Stimulated activated CD8-positive, alpha-beta memory T cell treated with anti-CD3 and anti-CD28 coated beads, Interleukin-7, amount 100 ng/mL, for 4 hours (primary cell): ENCODE measurements around the gene CHRM1.
"Not testable (repeated sequence)": the region's sequence is repeated elsewhere in the genome, so short reads cannot be mapped to it uniquely, and the experiment has no call there.

Source experiments
- DNase-seq, 2 donors: peaks; one replicate each; pipeline ENCODE4 v3.0.0-alpha.2; 2020; ENCODE audit warnings: low read depth in 2 of 2

Gene CHRM1

DNA sequence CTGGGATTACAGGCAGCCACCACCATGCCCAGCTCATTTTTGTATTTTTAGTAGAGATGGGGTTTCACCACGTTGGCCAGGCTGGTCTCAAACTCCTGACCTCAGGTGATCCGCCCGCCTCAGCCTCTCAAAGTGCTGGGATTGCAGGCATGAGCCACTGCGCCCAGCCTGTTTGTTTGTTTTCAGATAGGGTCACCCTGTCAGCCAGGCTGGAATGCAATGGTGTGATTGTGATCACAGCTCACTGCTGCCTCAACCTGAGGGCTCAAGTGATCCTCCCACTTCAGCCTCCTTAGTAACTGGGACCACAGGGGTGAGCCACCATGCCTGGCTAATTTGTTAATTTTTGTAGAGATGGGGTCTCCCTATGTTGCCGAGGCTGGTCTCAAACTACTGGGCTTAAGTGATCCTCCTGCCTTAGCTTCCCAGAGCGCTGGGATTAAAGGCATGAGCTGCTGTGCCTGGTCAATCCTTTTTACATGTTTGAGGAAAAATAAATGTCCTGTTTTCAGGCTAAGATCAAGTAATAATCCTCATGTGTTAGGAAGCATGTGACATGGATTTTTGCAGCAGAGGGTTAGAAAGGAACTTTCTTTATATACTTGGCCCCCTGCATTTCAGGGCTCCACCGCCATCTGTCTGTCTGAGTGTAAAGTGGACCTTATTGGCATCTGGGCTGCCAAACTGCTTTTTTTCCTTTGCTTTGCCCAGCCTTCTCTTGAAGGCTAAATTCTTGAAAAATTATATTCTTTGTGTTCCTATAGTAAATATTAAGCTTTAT is 45.3 kb downstream of the CHRM1 start:
- DNase-seq: no peak

DNA sequence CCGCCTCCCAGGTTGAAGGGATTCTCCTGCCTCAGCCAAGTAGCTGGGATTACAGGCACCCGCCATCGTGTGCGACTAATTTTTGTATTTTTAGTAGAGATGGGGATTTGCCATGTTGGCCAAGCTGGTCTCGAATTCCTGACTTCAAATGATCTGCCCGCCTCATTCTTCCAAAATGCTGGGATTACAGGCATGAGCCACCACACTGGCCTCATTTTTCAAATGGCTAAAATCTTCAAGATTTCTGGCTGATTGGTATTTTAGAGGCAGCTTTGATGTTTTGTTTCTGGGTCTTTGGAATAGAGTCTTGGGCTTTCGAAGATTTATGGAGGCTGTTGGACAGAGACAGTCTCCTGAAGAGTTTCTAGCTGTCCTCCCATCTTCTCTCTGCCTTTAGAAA is 46.3 kb downstream of the CHRM1 start:
- DNase-seq: no peak

DNA sequence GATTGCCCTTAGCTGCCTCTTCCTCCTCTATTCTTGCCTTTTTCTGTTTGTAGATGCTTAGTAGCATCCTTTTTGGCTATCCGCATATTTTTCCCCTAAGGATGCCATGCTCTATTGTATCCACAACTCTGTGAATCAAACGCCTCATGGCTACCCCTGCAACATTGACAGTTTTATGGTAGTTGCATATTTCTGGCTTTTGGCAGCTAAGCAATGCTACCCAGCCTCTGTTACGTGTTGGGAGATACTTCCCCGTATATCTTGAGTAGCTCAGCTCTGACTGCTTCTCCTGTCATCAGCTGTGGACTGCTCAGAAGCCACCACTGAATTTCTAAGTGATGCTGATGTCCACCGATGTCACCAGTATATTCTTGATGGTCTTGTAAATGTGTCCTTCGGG is 55.5 kb downstream of the CHRM1 start:
- DNase-seq: no peak

DNA sequence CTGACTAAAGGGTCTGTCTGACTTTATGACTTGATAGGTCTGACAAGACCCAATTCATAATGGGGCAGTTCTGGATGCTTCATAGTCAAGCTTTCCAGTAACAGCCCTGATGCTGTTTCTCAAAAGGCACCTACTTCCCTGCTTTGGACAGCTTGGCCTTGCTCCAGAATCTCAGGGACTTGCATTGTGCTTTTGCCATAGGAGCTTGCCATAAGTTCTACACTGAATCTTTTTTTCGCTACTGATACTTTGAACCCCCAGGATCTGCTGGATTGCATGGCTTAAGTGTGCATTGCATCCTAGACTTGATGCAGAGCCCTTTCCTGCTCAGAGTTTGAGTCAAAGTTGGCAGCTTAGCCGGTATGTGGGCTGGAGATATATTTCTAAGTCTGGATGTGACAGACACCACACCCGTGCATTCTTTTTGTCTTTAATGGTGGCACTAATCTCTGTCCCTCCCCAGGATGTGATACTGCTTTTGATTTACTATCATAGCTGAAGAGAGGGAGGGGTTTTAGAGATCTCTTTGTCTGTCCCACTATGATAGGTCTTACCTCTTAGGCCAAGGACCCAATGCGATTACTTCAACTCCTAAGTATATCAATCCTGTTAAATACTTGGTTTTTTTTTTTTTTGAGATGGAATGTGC is 57.4 kb downstream of the CHRM1 start:
- no peak for DNase-seq

DNA sequence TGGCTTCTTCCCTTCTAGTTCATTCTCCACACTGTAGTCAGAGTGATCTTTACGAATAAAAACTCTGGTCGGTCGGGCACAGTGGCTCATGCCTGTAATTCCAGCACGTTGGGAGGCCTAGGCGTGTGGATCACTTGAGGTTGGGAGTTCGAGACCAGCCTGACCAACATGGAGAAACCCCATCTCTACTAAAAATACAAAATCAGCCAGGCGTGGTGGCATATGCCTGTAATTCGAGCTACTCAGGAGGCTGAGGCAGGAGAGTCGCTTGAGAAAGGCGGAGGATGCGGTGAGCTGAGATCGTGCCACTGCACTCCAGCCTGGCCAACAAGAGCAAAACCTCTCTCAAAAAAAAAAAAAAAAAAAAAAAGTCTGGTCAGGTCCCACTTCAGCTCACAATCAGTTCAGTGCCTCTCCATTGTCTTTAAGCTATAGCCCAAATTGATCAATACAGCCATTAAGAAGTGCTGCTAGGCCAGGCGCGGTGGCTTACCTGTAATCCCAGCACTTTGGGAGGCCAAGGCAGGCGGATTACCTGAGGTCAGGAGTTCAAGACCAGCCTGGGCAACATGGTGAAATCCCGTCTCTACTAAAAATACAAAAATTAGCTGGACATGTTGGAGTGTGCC is 59.5 kb downstream of the CHRM1 start:
- not testable (repeated sequence) for DNase-seq

DNA sequence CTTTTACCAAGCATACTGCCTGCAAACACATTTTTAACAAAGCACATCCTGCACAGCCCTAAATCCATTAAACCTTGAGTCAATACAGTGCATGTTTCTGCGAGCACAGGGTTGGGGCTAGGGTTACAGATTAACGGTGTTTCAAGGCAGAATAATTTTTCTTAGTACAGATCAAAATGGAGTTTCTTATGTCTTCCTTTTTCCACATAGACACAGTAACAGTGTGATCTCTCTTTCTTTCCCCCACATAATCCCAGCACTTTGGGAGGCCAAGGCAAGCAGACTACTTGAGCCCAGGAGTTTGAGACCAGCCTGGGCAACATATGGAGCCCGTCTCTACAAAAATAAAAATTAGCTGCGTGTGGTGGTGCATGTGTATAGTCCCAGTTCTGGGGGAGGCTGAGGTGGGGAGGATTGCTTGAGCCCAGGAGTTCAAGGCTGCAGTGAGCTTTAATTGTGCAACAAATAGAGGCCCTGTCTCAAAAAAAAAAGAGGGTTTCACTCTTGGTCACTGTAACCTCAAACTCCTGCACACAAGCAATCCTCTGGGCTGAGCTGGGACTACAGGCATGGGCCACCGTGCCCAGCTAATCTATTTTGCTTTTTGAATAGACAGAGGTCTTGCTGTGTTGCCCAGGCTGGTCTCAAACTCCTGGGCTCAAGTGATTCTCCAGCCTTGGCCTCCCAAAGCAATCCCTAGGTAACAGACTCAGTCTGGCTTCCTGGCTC is 60.2 kb downstream of the CHRM1 start:
- no peak for DNase-seq

DNA sequence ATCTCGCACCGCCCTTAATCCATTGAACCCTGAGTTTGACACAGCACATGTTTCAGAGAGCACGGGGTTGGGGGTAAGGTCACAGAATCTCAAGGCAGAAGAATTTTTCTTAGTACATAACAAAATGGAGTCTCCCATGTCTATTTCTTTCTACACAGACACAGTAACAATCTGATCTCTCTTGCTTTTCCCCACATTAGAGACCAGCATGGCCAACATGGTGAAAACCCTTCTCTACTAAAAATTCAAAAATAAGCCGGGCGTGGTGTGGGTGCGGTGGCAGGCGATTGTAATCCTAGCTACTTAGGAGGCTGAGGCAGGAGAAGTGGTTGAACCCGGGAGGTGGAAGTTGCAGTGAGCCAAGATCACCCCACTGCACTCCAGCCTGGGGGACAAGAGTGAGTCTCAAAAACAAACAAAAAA is 61.9 kb downstream of the CHRM1 start:
- DNase-seq: not testable (repeated sequence)
